ENCODE measurements around the gene LRRC63. TPM values are rescaled to one million over a fixed set of nuclear protein-coding genes. Genes with fewer than 3 reads are reported as not detected.
A peak's percentile ranks its signal among the peaks of the same experiment; 100 is the strongest.

LRRC63 gene
- total and polyA plus RNA-seq, 9 of the 15 experiments (the other 6 are each of a cell fraction or from before 2014, with no cell fraction given): 0.07 to 0.41 (median 0.24) TPM; not detected in 1

GRCh38 chr13:46211116-46211482, 629 bp upstream of the LRRC63 start (continued):
- no peak for TF ChIP-seq PCBP2 (IDR thresholded peaks at IDR 0.05; ENCODE audit: low read depth, low read length, poor library complexity, severe bottlenecking)
- TF ChIP-seq THRB (CRISPR knock-in tag; conservative IDR thresholded peaks at IDR 0.05): no peak
- TF ChIP-seq ZHX1 (conservative IDR thresholded peaks at IDR 0.05; ENCODE audit: low read length): no peak
- no peak for TF ChIP-seq RBM15 (IDR thresholded peaks at IDR 0.05; ENCODE audit: insufficient read depth, low read length)
- TF ChIP-seq FOSL1 (tag; conservative IDR thresholded peaks at IDR 0.05): no peak
- TF ChIP-seq ELF2 (CRISPR knock-in tag; IDR thresholded peaks at IDR 0.05): no peak
- TF ChIP-seq KDM5B (IDR thresholded peaks at IDR 0.05; ENCODE audit: insufficient replicate concordance, low read depth, low read length): no peak
- no peak for TF ChIP-seq GTF3C2 (IDR thresholded peaks at IDR 0.05; ENCODE audit: borderline replicate concordance, extremely low read depth, insufficient read length)
- peak; percentile 41; the same call in 1 of the 2 replicates for TF ChIP-seq LEF1 (IDR thresholded peaks at IDR 0.05)
- TF ChIP-seq, protein P1, sequence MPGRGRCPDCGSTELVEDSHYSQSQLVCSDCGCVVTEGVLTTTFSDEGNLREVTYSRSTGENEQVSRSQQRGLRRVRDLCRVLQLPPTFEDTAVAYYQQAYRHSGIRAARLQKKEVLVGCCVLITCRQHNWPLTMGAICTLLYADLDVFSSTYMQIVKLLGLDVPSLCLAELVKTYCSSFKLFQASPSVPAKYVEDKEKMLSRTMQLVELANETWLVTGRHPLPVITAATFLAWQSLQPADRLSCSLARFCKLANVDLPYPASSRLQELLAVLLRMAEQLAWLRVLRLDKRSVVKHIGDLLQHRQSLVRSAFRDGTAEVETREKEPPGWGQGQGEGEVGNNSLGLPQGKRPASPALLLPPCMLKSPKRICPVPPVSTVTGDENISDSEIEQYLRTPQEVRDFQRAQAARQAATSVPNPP (IDR thresholded peaks at IDR 0.05; ENCODE audit: borderline replicate concordance, insufficient read depth, insufficient read length): no peak
- no peak for TF ChIP-seq ZNF143 (CRISPR knock-in tag; IDR thresholded peaks at IDR 0.05)
- TF ChIP-seq CBX3 (IDR thresholded peaks at IDR 0.05; ENCODE audit: borderline replicate concordance in 1 of 2, low read length in 2 of 2): no peak
- no peak for TF ChIP-seq BCL6 (CRISPR knock-in tag; IDR thresholded peaks at IDR 0.05)
- no peak for TF ChIP-seq HNRNPLL (IDR thresholded peaks at IDR 0.05; ENCODE audit: low read depth, low read length, poor library complexity, severe bottlenecking)
- no peak for TF ChIP-seq ZNF140 (CRISPR knock-in tag; IDR thresholded peaks at IDR 0.05)
- TF ChIP-seq SIRT6 (IDR thresholded peaks at IDR 0.05; ENCODE audit: low read depth, low read length): no peak
- TF ChIP-seq ZNF764 (CRISPR knock-in tag; IDR thresholded peaks at IDR 0.05; ENCODE audit: low read depth): no peak
- no peak for TF ChIP-seq CEBPB (tag; IDR thresholded peaks at IDR 0.05)

All from K562 (cell line).